K562 (cell line): ENCODE data around the gene NKAIN1. TPM values are rescaled to one million over a fixed set of nuclear protein-coding genes. Genes with fewer than 3 reads are reported as not detected.

ENCODE experiments used
- ATAC-seq: fragments of 200-7000 bp; cut with Tn5 transposase; 3 replicates; pipeline ENCODE4 v1.9.1; 2020; ENCODE audit warnings: moderate library complexity
- BruUV-seq: library from RNA; stranded (reverse); fragments of 400-500 nt; replicated peaks from 2 replicates; lab custom pipeline; 2021; lab: Mats Ljungman, UMichigan
- CTCF ChIA-PET: fragments of 300-600 bp; formaldehyde crosslinking; extraction: SDS; loops from one replicate; lab custom pipeline; 2021; ENCODE audit warnings: low intra/inter-chr PET ratio; lab: Yijun Ruan, JAX
- POLR2A ChIA-PET: fragments of 300-600, 350-650 bp; sonication (Branson Sonifier 250); formaldehyde crosslinking; extraction: SDS; loops from one replicate; lab custom pipeline; 2021; ENCODE audit warnings: antibody characterized with exemption, inconsistent platforms; lab: Yijun Ruan, JAX
- DNase-seq, 4 experiments: peaks; one replicate each; pipeline versions ENCODE4 v3.0.0 to v3.0.0-alpha.2; 2011 to 2018; ENCODE audit warnings: low spot score in 3 of 4, mixed read lengths in 3 of 4; ENCODE audit errors: extremely low read depth in 1 of 4
- FAIRE-seq: peaks from 2 replicates; lab custom pipeline; 2011; peaks lifted over from hg19 to GRCh38; lab: Jason Lieb, UNC
- H2AFZ ChIP-seq: 2 replicates; pipeline ENCODE4 v1.6.0; 2011; ENCODE audit warnings: low read depth, low read length, control low read depth, inconsistent platforms
- H3K27ac ChIP-seq: fragments of 200-600 bp; 3 replicates; pipeline ENCODE4 v1.8.0; 2011; ENCODE audit warnings: low read depth, mild to moderate bottlenecking, control low read depth, inconsistent platforms, low read length, moderate library complexity, mixed read lengths; ENCODE audit errors: extremely low read depth
- H3K27me3 ChIP-seq, 2 experiments: fragments of 300-600 bp in 1 of 2; 2 replicates in 1 of 2; 3 replicates in 1 of 2; pipeline versions ENCODE4 v1.6.0 to v1.8.0; 2011; ENCODE audit warnings: inconsistent platforms in 2 of 2, low read length in 2 of 2, mild to moderate bottlenecking in 1 of 2, mixed read lengths in 1 of 2, moderate library complexity in 1 of 2; ENCODE audit not compliant: control insufficient read depth in 2 of 2, insufficient read depth in 2 of 2
- H3K36me3 ChIP-seq: fragments of 300-600 bp; 3 replicates; pipeline ENCODE4 v1.8.0; 2011; ENCODE audit warnings: mild to moderate bottlenecking, low read length, inconsistent platforms; ENCODE audit not compliant: control insufficient read depth, insufficient read depth
- H3K4me1 ChIP-seq, 2 experiments: fragments of 200-600 bp in 1 of 2; replicated peaks in 1 of 2; 2 replicates in 1 of 2; 3 replicates in 1 of 2; pipeline versions ENCODE4 v1.5.1 to v1.8.0; 2011; ENCODE audit warnings: inconsistent platforms in 2 of 2, low read length in 2 of 2, mild to moderate bottlenecking in 1 of 2, mixed read lengths in 1 of 2, moderate library complexity in 1 of 2; ENCODE audit not compliant: control insufficient read depth in 2 of 2, insufficient read depth in 2 of 2
- H3K4me2 ChIP-seq: 2 replicates; pipeline ENCODE4 v1.6.1; 2011; ENCODE audit warnings: low read length, control low read depth, inconsistent platforms, mixed read lengths; ENCODE audit not compliant: insufficient read depth
- H3K4me3 ChIP-seq: fragments of 200-600 bp; sonication (generic), shearing (Covaris generic); 2 replicates; pipeline ENCODE4 v1.5.1; 2016; ENCODE audit warnings: control low read depth, inconsistent platforms
- H3K79me2 ChIP-seq: fragments of 200-600 bp; 3 replicates; pipeline ENCODE4 v1.8.0; 2011; ENCODE audit warnings: low read length, inconsistent platforms; ENCODE audit not compliant: control insufficient read depth, insufficient read depth
- H3K9ac ChIP-seq, 2 experiments: 2 replicates each; pipeline versions ENCODE4 v1.6.0 to v1.6.1; 2011; ENCODE audit warnings: low read depth in 2 of 2, low read length in 2 of 2, control low read depth in 1 of 2, inconsistent platforms in 1 of 2, mild to moderate bottlenecking in 1 of 2, mixed read lengths in 1 of 2; ENCODE audit not compliant: insufficient read depth in 1 of 2
- H3K9me1 ChIP-seq: one replicate; pipeline ENCODE4 v1.6.0; 2011; ENCODE audit warnings: inconsistent platforms, mild to moderate bottlenecking, low read length, moderate library complexity; ENCODE audit not compliant: control insufficient read depth, insufficient read depth
- H3K9me3 ChIP-seq: replicated peaks from 2 replicates; pipeline ENCODE4 v1.5.1; 2011; ENCODE audit warnings: low read depth, low read length, inconsistent platforms; ENCODE audit not compliant: control insufficient read depth, insufficient read depth
- H4K20me1 ChIP-seq: replicated peaks from 2 replicates; pipeline ENCODE4 v1.6.1; 2011; ENCODE audit warnings: low read length, inconsistent platforms, mixed read lengths; ENCODE audit not compliant: control insufficient read depth, insufficient read depth
- CTCF ChIP-seq, 3 experiments: IDR thresholded peaks in 2 of 3; conservative IDR thresholded peaks in 1 of 3; 2 replicates each; pipeline ENCODE4 v1.5.1; 2011 to 2012; ENCODE audit warnings: low read length in 3 of 3, mild to moderate bottlenecking in 3 of 3, control low read depth in 2 of 3, improper control_type of control experiment in 1 of 3, inconsistent platforms in 1 of 3, low read depth in 1 of 3, mixed read lengths in 1 of 3, moderate library complexity in 1 of 3; ENCODE audit not compliant: insufficient read depth in 2 of 3
- GABPB2 ChIP-seq: fragments of 250-450 bp; sonication (Bioruptor Pico); conservative IDR thresholded peaks from 2 replicates; pipeline ENCODE4 v1.5.1; 2021; ENCODE audit warnings: mild to moderate bottlenecking
- THRAP3 ChIP-seq: fragments of 450-650 bp; IDR thresholded peaks from 2 replicates; pipeline ENCODE4 v1.6.1; 2016; ENCODE audit warnings: mild to moderate bottlenecking, inconsistent platforms, borderline replicate concordance
- THRB ChIP-seq: fragments of 450-650 bp; formaldehyde crosslinking; conservative IDR thresholded peaks from 2 replicates; pipeline ENCODE4 v1.4.0; 2022; ENCODE audit warnings: mild to moderate bottlenecking, missing genetic modification characterization
- YBX1 ChIP-seq: fragments of 450-650 bp; IDR thresholded peaks from 2 replicates; pipeline ENCODE4 v1.7.1; 2016; ENCODE audit warnings: mild to moderate bottlenecking
- ZNF121 ChIP-seq: sonication (generic); formaldehyde crosslinking; conservative IDR thresholded peaks from 2 replicates; pipeline ENCODE4 v1.8.0; 2022; ENCODE audit warnings: missing genetic modification reagents
- ZNF165 ChIP-seq: fragments of 250-450 bp; sonication (Bioruptor Pico); IDR thresholded peaks from 2 replicates; pipeline ENCODE4 v1.4.0; 2020; ENCODE audit warnings: borderline replicate concordance
- ZNF407 ChIP-seq: fragments of 450-650 bp; IDR thresholded peaks from 2 replicates; pipeline ENCODE4 v1.6.1; 2016; ENCODE audit warnings: low read depth
- ZNF512 ChIP-seq: IDR thresholded peaks from 2 replicates; pipeline ENCODE4 v1.6.1; 2016; ENCODE audit warnings: missing genetic modification characterization, missing compliant biosample characterization
- WGBS: fragments of 100-300 bp; shearing (Covaris generic); methylation state at CpG from one replicate; pipeline ENCODE4 v1.1.6; 2016; ENCODE audit warnings: low coverage, mixed read lengths; ENCODE audit not compliant: insufficient coverage; ENCODE audit errors: missing lambda C conversion rate; 5-methylcytosine and 5-hydroxymethylcytosine counted together
- in situ Hi-C: fragments of 300-500 bp; cut with MboI; formaldehyde crosslinking; loops from 4 replicates; pipeline ENCODE4 v1.15.0; 2018; ENCODE audit warnings: inconsistent platforms, mixed read lengths
- intact Hi-C: fragments of 100-400 bp; cut with micrococcal nuclease; formaldehyde crosslinking; loops from 2 replicates; pipeline ENCODE4 v1.14.2; 2022
- polyA plus RNA-seq, 8 experiments: library from polyadenylated mRNA; depleted of rRNA in 4 of 8; stranded (reverse) in 5 of 8; unstranded in 3 of 8; fragments of >200 nt; fragmentation: Nextera tagmentation in 2 of 8; fragmentation: Illumina TruSeq in 1 of 8; extraction: Ambion mirVana in 2 of 8; extraction: Trizol in 1 of 8; gene quantifications; 2 replicates each; pipeline versions ENCODE4 v1.2.1 to v1.2.3, GENCODE V29; 2011 to 2014; ENCODE audit warnings: inconsistent platforms in 1 of 8, missing spikeins in 1 of 8
- total RNA-seq, 7 experiments: library from RNA; depleted of rRNA in 6 of 7; stranded (reverse); fragments of >200 nt in 6 of 7; fragmentation: Illumina TruSeq in 2 of 7; extraction: Trizol in 2 of 7; gene quantifications; 2 replicates each; pipeline versions ENCODE4 v1.2.1 to v1.2.3, GENCODE V29; 2011 to 2021; ENCODE audit warnings: low replicate concordance in 1 of 7

Gene NKAIN1
- total and polyA plus RNA-seq, 9 of the 15 experiments (the other 6 are each of a cell fraction or from before 2014, with no cell fraction given), result 0.03 to 0.22 (median 0.04) TPM; not detected in 3

- Histone ChIP-seq H3K9me1 (no peaks in the 10 kb centered on the region), H3K4me3 (no peak overlapping the region), H4K20me1 (no peaks in the 10 kb centered on the region), H3K27me3 (no peaks in the 10 kb centered on the region), H3K9me3 (no peaks in the 10 kb centered on the region), H3K4me2 (no peak overlapping the region; the same call in 1 of the 2 replicates), H3K36me3 (no peaks in the 10 kb centered on the region), H3K4me1 (peaks cover 35 to 49% of the 10 kb centered on the region in 2 experiments), H3K9ac (peak overlapping the region; percentile 14 to 46; a peak in 3 of 4 replicates), H3K79me2 (peaks cover 7% of the 10 kb centered on the region; the same call in 1 of the 3 replicates), H3K27ac (no peak overlapping the region; the same call in 2 of the 3 replicates), H2AFZ (peak overlapping the region; percentile 82)
- BruUV-seq, result no TSS peak
- intact Hi-C loops (loop anchor here (10.0 kb wide), 1 partner anchor 185 kb away; no protein-coding TSS in a partner anchor), in situ Hi-C loops (no loop called here)
- 92% methylated on average over 2 of the region's 2 CpGs for WGBS
- CTCF ChIA-PET, result no interaction called here
- no peak for DNase-seq
- ATAC-seq, result no peak
- POLR2A ChIA-PET, result interaction anchor here (0.6 to 3.6 kb wide), 4 partner anchors 11 to 110 kb away, joined by 3 to 20 read pairs (median 4); no protein-coding TSS in a partner anchor
- FAIRE-seq, result no peak
- TF ChIP-seq GABPB2 (CRISPR knock-in tag) (no peak), ZNF512 (tag) (no peak), YBX1 (no peak), ZNF165 (CRISPR knock-in tag) (no peak), THRB (CRISPR knock-in tag) (no peak), ZNF407 (0 out of 2 replicates have a peak, but pooled peaks have one; percentile 45), THRAP3 (no peak), CTCF (IDR thresholded peaks at IDR 0.05 in 2 of 3, conservative IDR thresholded peaks at IDR 0.05 in 1 of 3; ENCODE audit: insufficient read depth in 2 of 3, low read depth in 1 of 3, low read length in 3 of 3) (no peak), ZNF121 (CRISPR knock-in tag) (peak; percentile 97)
Observed at GRCh38 chr1:31159323-31159722, 80.4 kb downstream of the NKAIN1 start.
